Heart right ventricle (tissue), 16 donors: ENCODE data around the gene JUND. TPM values are rescaled to one million over a fixed set of nuclear protein-coding genes. Genes with fewer than 3 reads are reported as not detected.
A peak's percentile ranks its signal among the peaks of the same experiment; 100 is the strongest.

Source experiments
- ATAC-seq, 8 donors: fragments of 200-7000 bp; cut with Tn5 transposase; one replicate each; pipeline ENCODE4 v1.9.1; 2020; ENCODE audit warnings: mild to moderate bottlenecking in 8 of 8, moderate library complexity in 8 of 8, moderate number of reproducible peaks in 1 of 8
- DNase-seq, 2 donors: peaks; one replicate each; pipeline ENCODE4 v3.0.0-alpha.2; 2020
- H3K27ac ChIP-seq, 10 donors: fragments of 200-600 bp; sonication (generic) in 2 of 10; one replicate each; pipeline versions ENCODE4 v1.5.0 to v1.8.0; 2020 to 2022; ENCODE audit warnings: mild to moderate bottlenecking in 3 of 10
- H3K27me3 ChIP-seq, 7 donors: fragments of 200-600 bp; one replicate each; pipeline ENCODE4 v1.8.0; 2021 to 2022; ENCODE audit warnings: mild to moderate bottlenecking in 2 of 7
- H3K36me3 ChIP-seq, 9 donors: fragments of 200-600 bp; sonication (generic) in 1 of 9; one replicate each; pipeline versions ENCODE4 v1.5.0 to v1.8.0; 2020 to 2022; ENCODE audit warnings: mild to moderate bottlenecking in 2 of 9
- H3K4me1 ChIP-seq, 9 donors: fragments of 200-600 bp; sonication (generic) in 1 of 9; one replicate each; pipeline versions ENCODE4 v1.5.0 to v1.8.0; 2020 to 2022; ENCODE audit warnings: mild to moderate bottlenecking in 4 of 9
- H3K4me3 ChIP-seq, 10 donors: fragments of 200-600 bp; sonication (generic) in 2 of 10; one replicate each; pipeline versions ENCODE4 v1.5.0 to v1.8.0; 2020 to 2022; ENCODE audit warnings: mild to moderate bottlenecking in 7 of 10, moderate library complexity in 2 of 10
- H3K9me3 ChIP-seq, 11 donors: fragments of 200-600 bp in 10 of 11; sonication (generic) in 2 of 11; one replicate each; pipeline versions ENCODE4 v1.5.0 to v1.8.0; 2013 to 2022; ENCODE audit warnings: mild to moderate bottlenecking in 2 of 11, control low read depth in 1 of 11, moderate library complexity in 1 of 11
- WGBS, 2 donors: extraction: QIAGEN DNeasy Blood & Tissue Kit; methylation state at CpG; one replicate each; pipeline ENCODE4 v1.1.7; 2013; ENCODE audit warnings: inconsistent platforms in 1 of 2; 5-methylcytosine and 5-hydroxymethylcytosine counted together
- intact Hi-C, 10 donors: fragments of 100-400 bp; cut with DNase I; formaldehyde crosslinking; loops; one replicate each; pipeline versions ENCODE4 v1.11.1 to v1.14.2; 2022
- polyA plus RNA-seq, 2 donors: library from polyadenylated mRNA; stranded (reverse); fragments of 200-250 nt; gene quantifications; one replicate each; pipeline ENCODE4 v1.2.3, GENCODE V29; 2013
- total RNA-seq, 10 donors: library from RNA; stranded (reverse); fragmentation: NEBNext Ultra II Directional in 3 of 10; extraction: Animal tissue kit (Norgen Biotek cat#: 25700) in 3 of 10; gene quantifications; one replicate each; pipeline versions ENCODE4 v1.2.1 to v1.2.4, GENCODE V29; 2021 to 2023
- TF ChIP-seq, protein P1 (sequence below), 9 donors: fragments of 200-600 bp; sonication (generic) in 2 of 9; IDR thresholded peaks; one replicate each; pipeline versions ENCODE4 v1.5.0 to v1.8.0; 2021 to 2022; ENCODE audit warnings: antibody characterized with exemption in 9 of 9, mild to moderate bottlenecking in 5 of 9, moderate library complexity in 1 of 9
- donor health status: Arrhythmogenic right ventricular cardiomyopathy.
- donor health status: ischemic (EF 13 %, LVEDD 7.1; RV severe dilation, severe dysfunction).
- donor health status: healthy with polysubstance abuse.
- donor health status: DM: no; HTN: yes; CAD: no.
- donor health status: DM: no; HTN: no; CAD: no.
- donor health status: ischemic (EF 25% LVEDD 6.9; RV normal size, moderate dysfunction).
- donor health status: ischemic (EF 25% LVEDD 5.7; RV mildly dilated, moderate dysfunction).
- donor health status: healthy.
- donor health status: DM: yes; HTN: yes; CAD: no.
- donor health status: Ischemic cardiomyopathy.
- donor health status: ischemic (EF 35%, LVEDD 5.7; RV mildly dilated, moderate dysfunction).
- donor health status: nonischemic (EF 11% LVEDD 7.7; RV severe dilation, severe dysfunction).
- donor health status: DM: yes; HTN: yes; CAD: no.
- donor health status: PGD.
- donor health status: ischemic (EF 29% LVEDD 5.4; RV normal size, mild dysfunction).
- donor health status: nonischemic (EF 23%, LVEDD 6.1; RV moderate dilation, normal function).

JUND gene
- total and polyA plus RNA-seq, 12 donors = 93.7 to 278 (median 133) TPM

DNA sequence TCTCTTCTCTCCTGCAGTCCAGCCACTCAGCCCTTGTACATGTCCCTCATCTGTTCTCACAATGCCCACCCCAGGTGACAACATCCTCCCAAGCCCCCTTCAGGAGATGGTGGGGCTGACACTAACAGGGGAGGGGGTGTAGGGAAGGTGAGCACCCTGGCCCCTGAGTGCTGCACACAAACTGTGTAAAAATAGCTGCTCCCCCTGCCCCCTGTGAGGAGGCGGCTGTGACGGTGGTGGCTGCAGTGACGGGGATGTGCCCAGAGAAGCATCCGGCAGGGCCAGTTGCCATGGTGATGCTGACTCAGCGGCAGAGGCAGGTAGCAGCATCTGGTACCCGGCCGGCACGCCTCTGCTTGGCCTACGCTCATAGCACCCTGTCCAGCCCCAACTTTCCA lies 13.0 kb upstream of the JUND start:
- no peak for ATAC-seq
- TF ChIP-seq, protein P1, sequence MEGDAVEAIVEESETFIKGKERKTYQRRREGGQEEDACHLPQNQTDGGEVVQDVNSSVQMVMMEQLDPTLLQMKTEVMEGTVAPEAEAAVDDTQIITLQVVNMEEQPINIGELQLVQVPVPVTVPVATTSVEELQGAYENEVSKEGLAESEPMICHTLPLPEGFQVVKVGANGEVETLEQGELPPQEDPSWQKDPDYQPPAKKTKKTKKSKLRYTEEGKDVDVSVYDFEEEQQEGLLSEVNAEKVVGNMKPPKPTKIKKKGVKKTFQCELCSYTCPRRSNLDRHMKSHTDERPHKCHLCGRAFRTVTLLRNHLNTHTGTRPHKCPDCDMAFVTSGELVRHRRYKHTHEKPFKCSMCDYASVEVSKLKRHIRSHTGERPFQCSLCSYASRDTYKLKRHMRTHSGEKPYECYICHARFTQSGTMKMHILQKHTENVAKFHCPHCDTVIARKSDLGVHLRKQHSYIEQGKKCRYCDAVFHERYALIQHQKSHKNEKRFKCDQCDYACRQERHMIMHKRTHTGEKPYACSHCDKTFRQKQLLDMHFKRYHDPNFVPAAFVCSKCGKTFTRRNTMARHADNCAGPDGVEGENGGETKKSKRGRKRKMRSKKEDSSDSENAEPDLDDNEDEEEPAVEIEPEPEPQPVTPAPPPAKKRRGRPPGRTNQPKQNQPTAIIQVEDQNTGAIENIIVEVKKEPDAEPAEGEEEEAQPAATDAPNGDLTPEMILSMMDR (IDR thresholded peaks at IDR 0.05) = no peak
- H3K27me3 ChIP-seq = no peaks in the 10 kb centered on the region
- no peak overlapping the region for H3K4me3 ChIP-seq
- DNase-seq = no peak
- H3K9me3 ChIP-seq = no peaks in the 10 kb centered on the region
- no peaks in the 10 kb centered on the region for H3K36me3 ChIP-seq
- 50 to 62% methylated on average over 9 of the region's 9 CpGs for WGBS, 2 donors
- intact Hi-C loops = loop anchor here in 1 of 10 donors (10.0 kb wide), 1 partner anchor 1220 kb away; the partner anchor contains the start of genes HAUS8 and MYO9B
- H3K4me1 ChIP-seq = peaks cover 3 to 47% (median 26%) of the 10 kb centered on the region in 9 donors
- H3K27ac ChIP-seq = peak overlapping the region in 8 of 10 donors; percentile 94 to 100 (median 99)

DNA sequence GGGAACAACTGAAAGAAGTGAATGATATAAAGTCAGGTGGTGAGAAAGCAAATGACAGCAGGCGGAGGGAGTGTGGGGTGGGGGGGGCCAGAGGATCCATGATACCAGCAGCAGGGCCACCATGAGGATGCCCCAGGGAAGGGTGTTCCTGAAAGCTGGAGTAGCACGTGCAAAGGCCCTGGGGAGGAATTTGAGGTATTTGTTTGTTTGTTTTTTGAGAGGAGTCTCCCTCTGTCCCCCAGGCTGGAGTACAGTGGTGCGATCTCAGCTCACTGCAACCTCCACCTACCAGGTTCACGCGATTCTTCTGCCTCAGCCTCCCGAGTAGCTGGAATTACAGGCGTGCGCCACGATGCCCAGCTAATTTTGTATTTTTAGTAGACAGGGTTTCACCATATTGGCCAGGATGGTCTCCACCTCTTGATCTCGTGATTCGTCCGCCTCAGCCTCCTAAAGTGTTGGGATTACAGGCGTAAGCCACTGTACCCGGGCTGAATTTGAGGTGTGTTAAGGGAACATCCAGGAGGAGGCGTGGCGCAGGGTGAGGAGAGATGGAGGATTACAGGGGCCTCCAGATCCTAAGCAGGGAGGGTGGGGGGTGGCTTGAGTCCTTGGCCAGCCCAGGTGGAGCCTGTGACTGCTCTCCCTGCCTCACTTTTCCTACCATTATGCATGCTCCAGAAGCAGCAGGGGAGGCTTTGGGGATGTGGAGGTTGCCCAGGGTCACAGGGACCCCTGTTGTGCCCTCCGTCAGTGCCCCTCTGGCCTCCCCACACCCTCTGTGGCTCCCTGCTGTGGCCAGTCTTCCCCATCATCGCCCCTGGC lies 12.4 kb upstream of the JUND start:
- Histone ChIP-seq H3K27me3 (no peaks in the 10 kb centered on the region), H3K27ac (peak overlapping the region; percentile 94 to 100 (median 99)), H3K36me3 (no peaks in the 10 kb centered on the region), H3K4me3 (peak overlapping the region in 3 of 10 donors; percentile 64 to 77 (median 70)), H3K4me1 (peaks cover 3 to 48% (median 26%) of the 10 kb centered on the region in 9 donors), H3K9me3 (no peaks in the 10 kb centered on the region)
- WGBS, 2 donors = 55 to 61% methylated on average over 18 of the region's 18 CpGs
- ATAC-seq (no peak), DNase-seq (no peak)
- intact Hi-C loops = loop anchor here in 1 of 10 donors (10.0 kb wide), 1 partner anchor 1219 kb away; the partner anchor contains the start of genes HAUS8 and MYO9B
- TF ChIP-seq, protein P1 (IDR thresholded peaks at IDR 0.05) = no peak

DNA sequence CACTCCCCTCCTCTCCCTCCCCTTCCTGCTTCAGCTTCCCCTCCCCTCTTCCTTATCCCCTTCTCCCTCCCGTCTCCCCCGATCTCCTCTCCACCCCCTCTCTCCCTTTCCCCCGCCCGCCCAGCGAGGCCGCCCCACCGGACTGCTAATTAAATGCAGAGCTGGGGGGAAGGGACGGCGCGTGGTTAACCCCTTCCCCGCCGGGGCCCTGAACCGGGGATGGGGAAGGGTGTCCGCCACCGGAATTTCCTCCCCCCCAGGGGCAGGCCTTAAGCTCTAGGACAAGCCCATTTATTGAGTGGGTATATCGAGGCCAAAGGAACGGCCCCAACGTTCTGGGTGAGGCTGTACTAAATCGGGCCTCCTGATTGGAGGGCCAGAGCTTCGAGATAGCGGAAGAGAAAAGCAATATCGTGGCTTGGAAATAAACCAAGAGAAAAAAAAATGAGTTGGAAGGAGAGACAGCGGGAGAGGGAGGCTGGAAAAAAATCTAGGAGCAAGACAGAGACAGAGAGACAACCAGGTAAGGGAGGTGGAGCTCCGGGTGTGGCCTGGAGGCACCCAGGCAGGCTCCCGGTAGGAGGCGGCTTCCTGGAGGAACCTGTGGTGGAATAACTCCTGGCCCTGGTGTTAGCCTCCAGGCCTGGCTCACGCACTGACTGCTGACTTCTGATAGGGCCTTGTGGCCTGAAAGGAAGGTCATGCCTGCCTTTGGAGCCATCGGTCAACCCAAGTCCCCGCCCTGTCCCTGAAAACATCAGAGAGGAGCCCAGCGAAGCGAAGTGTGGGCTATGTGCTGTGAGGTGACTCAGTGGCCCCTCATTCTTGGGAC lies 11.6 kb upstream of the JUND start:
- Histone ChIP-seq H3K4me1 (peaks cover 3 to 48% (median 26%) of the 10 kb centered on the region in 9 donors), H3K36me3 (no peaks in the 10 kb centered on the region), H3K27me3 (no peaks in the 10 kb centered on the region), H3K9me3 (no peaks in the 10 kb centered on the region), H3K4me3 (peak overlapping the region; percentile 62 to 89 (median 76)), H3K27ac (peak overlapping the region; percentile 94 to 100 (median 99))
- intact Hi-C loops = loop anchor here in 2 of 10 donors (1.0 to 10.0 kb wide), 2 partner anchors 10 to 1218 kb away; partner anchors contain the start of genes HAUS8 (in 1 of the 2) and MYO9B (in 1 of the 2)
- TF ChIP-seq, protein P1 (IDR thresholded peaks at IDR 0.05) = peak in 1 of 9 donors; percentile 13
- peak; percentile 89 to 90 for DNase-seq
- 10 to 14% methylated on average over 25 to 31 of the region's 31 CpGs for WGBS, 2 donors
- peak; percentile 61 to 76 (median 66) for ATAC-seq

DNA sequence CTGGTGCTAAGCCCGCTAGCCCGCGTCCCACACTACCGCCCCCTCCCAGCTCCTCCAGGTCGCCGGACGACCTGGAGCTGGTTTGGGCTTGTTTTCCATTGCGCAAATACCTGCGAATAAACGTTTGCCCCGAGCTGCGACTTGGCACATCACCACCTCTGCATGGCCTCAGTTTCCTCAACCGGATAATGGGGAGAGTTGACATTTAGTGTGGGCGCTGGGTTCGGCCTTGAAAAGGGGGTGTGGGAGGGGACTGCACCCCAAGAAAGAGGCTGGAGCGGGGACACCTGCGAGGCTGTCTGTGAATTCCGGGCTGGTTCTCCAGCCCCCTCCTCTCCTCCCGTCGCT lies 11.0 kb upstream of the JUND start:
- WGBS, 2 donors = 0 to 1% methylated on average over 20 of the region's 20 CpGs

More for the DNA sequence above, 11.0 kb upstream of the JUND start:
- ATAC-seq = no peak
- TF ChIP-seq, protein P1 (IDR thresholded peaks at IDR 0.05) = no peak
- H3K27me3 ChIP-seq = no peaks in the 10 kb centered on the region
- H3K36me3 ChIP-seq = no peaks in the 10 kb centered on the region
- H3K9me3 ChIP-seq = no peaks in the 10 kb centered on the region
- H3K4me3 ChIP-seq = peak overlapping the region; percentile 62 to 89 (median 76)
- no peak for DNase-seq
- intact Hi-C loops = loop anchor here in 2 of 10 donors (1.0 to 10.0 kb wide), 2 partner anchors 11 to 1218 kb away; partner anchors contain the start of genes HAUS8 (in 1 of the 2) and MYO9B (in 1 of the 2)
- peaks cover 3 to 48% (median 26%) of the 10 kb centered on the region in 9 donors for H3K4me1 ChIP-seq
- H3K27ac ChIP-seq = peak overlapping the region; percentile 94 to 100 (median 99)
